Liver (tissue), 3 donors: ENCODE data around the gene TCFL5.

Experiments used
- CTCF ChIP-seq: fragments of 150-350 bp; IDR thresholded peaks from 2 replicates; pipeline ENCODE4 v1.5.1; 2017; ENCODE audit warnings: improper control_type of control experiment, low read depth, low read length; ENCODE audit not compliant: missing input control
- MAX ChIP-seq: IDR thresholded peaks from 2 replicates; pipeline ENCODE4 v1.6.1; 2016; ENCODE audit warnings: antibody characterized with exemption
- SP1 ChIP-seq: IDR thresholded peaks from 2 replicates; pipeline ENCODE4 v1.6.1; 2018; ENCODE audit warnings: antibody characterized with exemption, mild to moderate bottlenecking
- donor health status: healthy.
- donor health status: healthy.

- TF ChIP-seq CTCF (no peak), SP1 (no peak), MAX (no peak)
Measured at GRCh38 chr20:62820208-62820961, 41.2 kb downstream of the TCFL5 start.
